Neuronal stem cell (in vitro differentiated cells): ENCODE measurements around the gene CD52.
"Not testable (repeated sequence)": the region's sequence is repeated elsewhere in the genome, so short reads cannot be mapped to it uniquely, and the experiment has no call there.

Experiments used
- DNase-seq: peaks from one replicate; pipeline ENCODE4 v3.0.0-alpha.2; 2013; ENCODE audit warnings: low spot score
- H2AFZ ChIP-seq: one replicate; pipeline ENCODE4 v1.6.1; 2013; ENCODE audit warnings: mild to moderate bottlenecking, low read length, inconsistent platforms
- H2AK5ac ChIP-seq: 2 replicates; pipeline ENCODE4 v1.6.1; 2013; ENCODE audit warnings: low read depth, mild to moderate bottlenecking, inconsistent platforms, low read length, moderate library complexity, mixed read lengths
- H2BK120ac ChIP-seq: 2 replicates; pipeline ENCODE4 v1.6.1; 2013; ENCODE audit warnings: low read depth, mild to moderate bottlenecking, inconsistent platforms, low read length, moderate library complexity, mixed read lengths
- H2BK12ac ChIP-seq: one replicate; pipeline ENCODE4 v1.6.1; 2013; ENCODE audit warnings: low read length, inconsistent platforms
- H2BK15ac ChIP-seq: 2 replicates; pipeline ENCODE4 v1.6.1; 2013; ENCODE audit warnings: mild to moderate bottlenecking, low read length, inconsistent platforms, mixed read lengths
- H2BK5ac ChIP-seq: one replicate; pipeline ENCODE4 v1.6.1; 2013; ENCODE audit warnings: inconsistent platforms, mild to moderate bottlenecking, low read length, moderate library complexity
- H3K14ac ChIP-seq: one replicate; pipeline ENCODE4 v1.6.1; 2013; ENCODE audit warnings: low read length, inconsistent platforms
- H3K18ac ChIP-seq: 2 replicates; pipeline ENCODE4 v1.6.1; 2013; ENCODE audit warnings: low read length, inconsistent platforms
- H3K23ac ChIP-seq: 2 replicates; pipeline ENCODE4 v1.6.1; 2013; ENCODE audit warnings: low read depth, mild to moderate bottlenecking, mixed read lengths, low read length, inconsistent platforms; ENCODE audit not compliant: poor library complexity
- H3K27ac ChIP-seq: replicated peaks from 3 replicates; pipeline ENCODE4 v1.5.1; 2013; ENCODE audit warnings: low read length, inconsistent platforms
- H3K27me3 ChIP-seq, 3 experiments: 2 replicates each; pipeline ENCODE4 v1.6.1; 2013; ENCODE audit warnings: low read length in 3 of 3, mild to moderate bottlenecking in 2 of 3, inconsistent platforms in 1 of 3, low read depth in 1 of 3, mixed read lengths in 1 of 3, moderate library complexity in 1 of 3; ENCODE audit not compliant: control insufficient read depth in 3 of 3, insufficient read depth in 3 of 3
- H3K36me3 ChIP-seq, 2 donors: replicated peaks in 1 of 2; 2 replicates each; pipeline ENCODE4 v1.6.1; 2013; ENCODE audit warnings: low read length in 2 of 2; ENCODE audit not compliant: control insufficient read depth in 2 of 2, insufficient read depth in 2 of 2
- H3K4ac ChIP-seq: 2 replicates; pipeline ENCODE4 v1.6.1; 2013; ENCODE audit warnings: inconsistent platforms, mild to moderate bottlenecking, low read length, moderate library complexity
- H3K4me1 ChIP-seq, 2 donors: 1 replicate in 1 of 2; 2 replicates in 1 of 2; pipeline ENCODE4 v1.6.1; 2013; ENCODE audit warnings: low read length in 2 of 2, low read depth in 1 of 2; ENCODE audit not compliant: control insufficient read depth in 2 of 2, insufficient read depth in 1 of 2
- H3K4me2 ChIP-seq: one replicate; pipeline ENCODE4 v1.6.1; 2013; ENCODE audit warnings: mild to moderate bottlenecking, low read length, inconsistent platforms; ENCODE audit not compliant: insufficient read depth, poor library complexity, severe bottlenecking
- H3K4me3 ChIP-seq, 2 donors: 2 replicates each; pipeline ENCODE4 v1.5.1; 2013; ENCODE audit warnings: low read length in 2 of 2, mild to moderate bottlenecking in 2 of 2, inconsistent platforms in 1 of 2, moderate library complexity in 1 of 2
- H3K79me1 ChIP-seq: one replicate; pipeline ENCODE4 v1.6.1; 2013; ENCODE audit warnings: low read depth, mild to moderate bottlenecking, inconsistent platforms, low read length, moderate library complexity
- H3K9ac ChIP-seq: one replicate; pipeline ENCODE4 v1.6.1; 2013; ENCODE audit warnings: mild to moderate bottlenecking, low read depth, low read length, inconsistent platforms; ENCODE audit not compliant: poor library complexity
- H3K9me3 ChIP-seq, 2 donors: replicated peaks in 1 of 2; 2 replicates each; pipeline versions ENCODE3 to v1.6.1; 2013; ENCODE audit warnings: low read length in 2 of 2, mild to moderate bottlenecking in 2 of 2, inconsistent platforms in 1 of 2, low read depth in 1 of 2, mixed read lengths in 1 of 2, moderate library complexity in 1 of 2; ENCODE audit not compliant: control insufficient read depth in 2 of 2, insufficient read depth in 1 of 2
- H4K8ac ChIP-seq: one replicate; pipeline ENCODE4 v1.6.1; 2013; ENCODE audit warnings: low read depth, mild to moderate bottlenecking, inconsistent platforms, low read length, moderate library complexity
- H4K91ac ChIP-seq: one replicate; pipeline ENCODE4 v1.6.1; 2013; ENCODE audit warnings: low read length, low read depth, mild to moderate bottlenecking, inconsistent platforms; ENCODE audit not compliant: poor library complexity
- WGBS, 2 donors: extraction: QIAGEN DNeasy Blood & Tissue Kit; methylation state at CpG; one replicate each; pipeline ENCODE4 v1.1.7; 2013; ENCODE audit warnings: missing lambda C conversion rate in 2 of 2, mixed read lengths in 1 of 2; ENCODE audit not compliant: insufficient read length in 2 of 2, insufficient replicate concordance in 1 of 2; ENCODE audit errors: extremely low coverage in 2 of 2; 5-methylcytosine and 5-hydroxymethylcytosine counted together

CD52 gene

GRCh38 chr1:26329380-26329779 lies 11.6 kb downstream of the CD52 start:
- no CpG with 5 or more reads among the region's 4 CpGs for WGBS, 2 donors
- H3K23ac ChIP-seq, DNase-seq, H2AK5ac ChIP-seq, H4K8ac ChIP-seq, H3K27ac ChIP-seq, H2AFZ ChIP-seq, H3K9me3 ChIP-seq, H3K18ac ChIP-seq, H3K4me3 ChIP-seq, H2BK5ac ChIP-seq, H3K14ac ChIP-seq, H2BK15ac ChIP-seq, H3K27me3 ChIP-seq, H4K91ac ChIP-seq, H3K9ac ChIP-seq, H3K79me1 ChIP-seq, H2BK120ac ChIP-seq, H3K4ac ChIP-seq, H2BK12ac ChIP-seq, H3K4me2 ChIP-seq: not testable (repeated sequence)
- peaks cover 3 to 12% of the 10 kb centered on the region in 2 donors for H3K4me1 ChIP-seq
- peaks cover 0 to 14% of the 10 kb centered on the region in 2 donors for H3K36me3 ChIP-seq

DNA sequence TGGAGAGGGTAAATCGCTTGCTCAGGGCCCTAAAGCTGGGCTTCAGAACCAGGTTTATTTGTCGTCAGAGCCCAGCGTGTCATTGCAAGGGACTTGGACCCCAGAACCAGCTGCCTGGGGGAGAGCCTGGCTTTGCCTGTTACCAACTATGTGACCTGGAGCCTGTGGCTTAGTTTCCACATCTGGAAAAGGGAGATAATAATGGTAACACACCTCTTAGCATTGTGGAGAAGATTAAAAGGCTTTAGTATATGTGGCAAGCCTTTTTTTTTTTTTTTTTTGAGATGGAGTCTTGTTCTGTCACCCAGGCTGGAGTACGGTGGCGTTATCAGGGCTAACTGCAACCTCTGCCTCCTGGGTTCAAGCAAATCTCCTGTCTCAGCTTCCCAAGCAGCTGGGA lies 12.5 kb downstream of the CD52 start:
- H3K4me1 ChIP-seq, result peaks cover 3 to 12% of the 10 kb centered on the region in 2 donors
- H3K9me3 ChIP-seq, result no peaks in the 10 kb centered on the region
- no peak overlapping the region for H3K18ac ChIP-seq
- H2BK120ac ChIP-seq, result no peak overlapping the region
- no peak overlapping the region for H2AK5ac ChIP-seq
- H3K23ac ChIP-seq, result no peak overlapping the region
- no peaks in the 10 kb centered on the region for H3K27me3 ChIP-seq
- H3K36me3 ChIP-seq, result peaks cover 0 to 12% of the 10 kb centered on the region in 2 donors
- no peak overlapping the region for H4K8ac ChIP-seq
- H3K9ac ChIP-seq, result no peak overlapping the region
- H3K4me3 ChIP-seq, result no peak overlapping the region
- no peaks in the 10 kb centered on the region for H3K79me1 ChIP-seq
- H3K4me2 ChIP-seq, result no peak overlapping the region
- H2BK5ac ChIP-seq, result no peak overlapping the region
- H3K14ac ChIP-seq, result no peak overlapping the region
- H2BK12ac ChIP-seq, result no peak overlapping the region
- H2BK15ac ChIP-seq, result no peak overlapping the region
- no peak for DNase-seq
- H3K4ac ChIP-seq, result no peak overlapping the region
- H4K91ac ChIP-seq, result no peak overlapping the region
- H2AFZ ChIP-seq, result no peak overlapping the region
- WGBS, 2 donors, result no CpG with 5 or more reads among the region's 5 CpGs
- H3K27ac ChIP-seq, result no peak overlapping the region

GRCh38 chr1:26333312-26333711 lies 15.6 kb downstream of the CD52 start:
- DNase-seq, H4K8ac ChIP-seq, H3K36me3 ChIP-seq, H3K14ac ChIP-seq, H2BK12ac ChIP-seq, H3K18ac ChIP-seq, H3K23ac ChIP-seq, H3K27me3 ChIP-seq, H3K4me2 ChIP-seq, H2BK5ac ChIP-seq, H2BK120ac ChIP-seq, H4K91ac ChIP-seq, H3K27ac ChIP-seq, H3K4me3 ChIP-seq, H2AFZ ChIP-seq, H2BK15ac ChIP-seq, H3K79me1 ChIP-seq, H3K4ac ChIP-seq, H2AK5ac ChIP-seq, H3K9ac ChIP-seq, H3K9me3 ChIP-seq: not testable (repeated sequence)
- WGBS, 2 donors, result no CpG with 5 or more reads among the region's 8 CpGs
- H3K4me1 ChIP-seq, result peaks cover 14 to 19% of the 10 kb centered on the region in 2 donors

DNA sequence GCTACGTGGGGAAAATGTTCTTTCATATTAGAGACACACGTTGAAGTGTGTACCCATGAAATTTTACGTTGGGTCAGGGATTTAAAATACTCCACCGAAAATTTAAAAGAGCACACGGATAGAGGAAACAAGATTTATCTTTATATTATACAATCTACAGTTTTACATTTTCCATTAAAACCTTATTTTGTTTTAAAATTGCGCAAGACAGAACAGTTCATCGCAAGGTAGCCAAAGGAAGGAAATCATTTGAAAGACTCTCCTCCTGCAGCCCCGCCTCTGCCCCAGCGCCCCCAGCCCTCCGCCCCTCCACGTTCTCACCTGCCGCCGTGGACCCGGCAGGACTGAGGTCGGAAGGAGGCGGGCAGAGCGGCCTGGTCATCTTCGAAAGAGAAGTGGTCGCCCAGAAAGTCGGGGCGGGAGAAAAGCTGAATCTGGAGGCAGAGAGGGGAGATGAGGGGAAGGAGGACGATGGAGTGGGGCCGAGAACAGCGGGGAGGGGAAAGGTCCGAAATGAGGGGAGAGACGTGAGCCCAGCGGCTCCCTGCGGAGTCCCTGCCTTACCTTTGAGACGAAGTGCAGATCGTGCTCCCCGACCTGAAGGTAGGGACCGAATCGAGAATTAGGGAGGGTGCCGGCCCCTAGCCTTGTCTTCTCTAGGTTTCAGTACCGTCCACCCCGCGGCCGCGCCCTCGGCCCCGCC lies 18.2 kb downstream of the CD52 start:
- Histone ChIP-seq H3K18ac (peak overlapping the region; percentile 97), H3K4me3 (peak overlapping the region; percentile 30 to 88), H2AK5ac (no peak overlapping the region), H2BK5ac (no peak overlapping the region), H2BK15ac (peak overlapping the region; percentile 99), H3K27me3 (no peaks in the 10 kb centered on the region), H4K8ac (no peak overlapping the region), H4K91ac (no peak overlapping the region), H3K14ac (peak overlapping the region; percentile 71), H3K4me1 (peaks cover 14 to 22% of the 10 kb centered on the region in 2 donors), H3K36me3 (peaks cover 0 to 3% of the 10 kb centered on the region in 2 donors), H3K9ac (peak overlapping the region; percentile 86), H3K79me1 (peaks cover 2% of the 10 kb centered on the region), H3K4ac (no peak overlapping the region), H3K27ac (no peak overlapping the region), H3K23ac (no peak overlapping the region), H2BK120ac (no peak overlapping the region), H3K4me2 (peak overlapping the region; percentile 91), H2BK12ac (peak overlapping the region; percentile 94), H3K9me3 (no peaks in the 10 kb centered on the region), H2AFZ (peak overlapping the region; percentile 78)
- WGBS, 2 donors, result no CpG with 5 or more reads among the region's 41 CpGs
- no peak for DNase-seq
